Measurements from ENCODE around the gene SHROOM2. TPM values are rescaled to one million over a fixed set of nuclear protein-coding genes. Genes with fewer than 3 reads are reported as not detected.

The SHROOM2 gene
- total RNA-seq, 1 experiment from 2014 or later, result 5.3 TPM

DNA sequence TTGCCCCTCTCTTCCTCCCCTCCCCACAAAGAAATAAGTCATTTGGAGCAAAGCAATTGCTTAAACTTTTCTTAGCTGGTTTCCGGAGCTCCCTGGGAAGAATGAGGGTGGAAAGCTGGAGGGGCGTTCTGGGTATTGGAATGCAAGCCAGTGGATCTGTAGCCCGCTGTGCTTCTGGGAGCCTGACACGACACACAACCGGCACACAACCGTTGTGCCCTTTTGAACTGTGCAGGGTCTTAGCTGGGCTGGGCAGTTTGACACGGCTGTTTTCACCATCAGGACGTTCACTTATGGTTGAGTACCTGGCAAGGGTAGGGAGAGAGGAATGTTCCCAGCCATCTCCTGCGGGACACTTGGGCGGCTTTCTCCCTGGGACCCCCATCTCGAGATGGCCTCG is 38.3 kb downstream of the SHROOM2 start:
- intact Hi-C loops (cut with micrococcal nuclease), result no loop called here
- ATAC-seq (no peak), DNase-seq (ENCODE audit: low read depth, low spot score) (no peak)
- TF ChIP-seq ZNF274 (IDR thresholded peaks at IDR 0.05; ENCODE audit: low read depth, low read length) (no peak), POLR2A (IDR thresholded peaks at IDR 0.05; ENCODE audit: borderline replicate concordance, extremely low read depth, insufficient read depth, insufficient read length) (no peak), CBX3 (IDR thresholded peaks at IDR 0.05; ENCODE audit: low read depth) (no peak), SP1 (IDR thresholded peaks at IDR 0.05; ENCODE audit: low read depth) (no peak), SRF (IDR thresholded peaks at IDR 0.05; ENCODE audit: low read depth) (no peak), EGR1 (IDR thresholded peaks at IDR 0.05; ENCODE audit: low read depth) (no peak), EZH2phosphoT487 (IDR thresholded peaks at IDR 0.05; ENCODE audit: borderline replicate concordance) (no peak), EZH2 (IDR thresholded peaks at IDR 0.05) (no peak), ELF1 (IDR thresholded peaks at IDR 0.05; ENCODE audit: borderline replicate concordance, low read depth) (no peak)
- TF ChIP-seq, protein P1, sequence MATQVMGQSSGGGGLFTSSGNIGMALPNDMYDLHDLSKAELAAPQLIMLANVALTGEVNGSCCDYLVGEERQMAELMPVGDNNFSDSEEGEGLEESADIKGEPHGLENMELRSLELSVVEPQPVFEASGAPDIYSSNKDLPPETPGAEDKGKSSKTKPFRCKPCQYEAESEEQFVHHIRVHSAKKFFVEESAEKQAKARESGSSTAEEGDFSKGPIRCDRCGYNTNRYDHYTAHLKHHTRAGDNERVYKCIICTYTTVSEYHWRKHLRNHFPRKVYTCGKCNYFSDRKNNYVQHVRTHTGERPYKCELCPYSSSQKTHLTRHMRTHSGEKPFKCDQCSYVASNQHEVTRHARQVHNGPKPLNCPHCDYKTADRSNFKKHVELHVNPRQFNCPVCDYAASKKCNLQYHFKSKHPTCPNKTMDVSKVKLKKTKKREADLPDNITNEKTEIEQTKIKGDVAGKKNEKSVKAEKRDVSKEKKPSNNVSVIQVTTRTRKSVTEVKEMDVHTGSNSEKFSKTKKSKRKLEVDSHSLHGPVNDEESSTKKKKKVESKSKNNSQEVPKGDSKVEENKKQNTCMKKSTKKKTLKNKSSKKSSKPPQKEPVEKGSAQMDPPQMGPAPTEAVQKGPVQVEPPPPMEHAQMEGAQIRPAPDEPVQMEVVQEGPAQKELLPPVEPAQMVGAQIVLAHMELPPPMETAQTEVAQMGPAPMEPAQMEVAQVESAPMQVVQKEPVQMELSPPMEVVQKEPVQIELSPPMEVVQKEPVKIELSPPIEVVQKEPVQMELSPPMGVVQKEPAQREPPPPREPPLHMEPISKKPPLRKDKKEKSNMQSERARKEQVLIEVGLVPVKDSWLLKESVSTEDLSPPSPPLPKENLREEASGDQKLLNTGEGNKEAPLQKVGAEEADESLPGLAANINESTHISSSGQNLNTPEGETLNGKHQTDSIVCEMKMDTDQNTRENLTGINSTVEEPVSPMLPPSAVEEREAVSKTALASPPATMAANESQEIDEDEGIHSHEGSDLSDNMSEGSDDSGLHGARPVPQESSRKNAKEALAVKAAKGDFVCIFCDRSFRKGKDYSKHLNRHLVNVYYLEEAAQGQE (IDR thresholded peaks at IDR 0.05; ENCODE audit: low read depth), result no peak
- TF ChIP-seq, protein P2, sequence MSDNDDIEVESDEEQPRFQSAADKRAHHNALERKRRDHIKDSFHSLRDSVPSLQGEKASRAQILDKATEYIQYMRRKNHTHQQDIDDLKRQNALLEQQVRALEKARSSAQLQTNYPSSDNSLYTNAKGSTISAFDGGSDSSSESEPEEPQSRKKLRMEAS (IDR thresholded peaks at IDR 0.05), result no peak
- TF ChIP-seq, protein P3, sequence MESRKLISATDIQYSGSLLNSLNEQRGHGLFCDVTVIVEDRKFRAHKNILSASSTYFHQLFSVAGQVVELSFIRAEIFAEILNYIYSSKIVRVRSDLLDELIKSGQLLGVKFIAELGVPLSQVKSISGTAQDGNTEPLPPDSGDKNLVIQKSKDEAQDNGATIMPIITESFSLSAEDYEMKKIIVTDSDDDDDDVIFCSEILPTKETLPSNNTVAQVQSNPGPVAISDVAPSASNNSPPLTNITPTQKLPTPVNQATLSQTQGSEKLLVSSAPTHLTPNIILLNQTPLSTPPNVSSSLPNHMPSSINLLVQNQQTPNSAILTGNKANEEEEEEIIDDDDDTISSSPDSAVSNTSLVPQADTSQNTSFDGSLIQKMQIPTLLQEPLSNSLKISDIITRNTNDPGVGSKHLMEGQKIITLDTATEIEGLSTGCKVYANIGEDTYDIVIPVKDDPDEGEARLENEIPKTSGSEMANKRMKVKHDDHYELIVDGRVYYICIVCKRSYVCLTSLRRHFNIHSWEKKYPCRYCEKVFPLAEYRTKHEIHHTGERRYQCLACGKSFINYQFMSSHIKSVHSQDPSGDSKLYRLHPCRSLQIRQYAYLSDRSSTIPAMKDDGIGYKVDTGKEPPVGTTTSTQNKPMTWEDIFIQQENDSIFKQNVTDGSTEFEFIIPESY (IDR thresholded peaks at IDR 0.05; ENCODE audit: extremely low read depth, insufficient replicate concordance, low read length), result no peak
- TF ChIP-seq, protein P4, sequence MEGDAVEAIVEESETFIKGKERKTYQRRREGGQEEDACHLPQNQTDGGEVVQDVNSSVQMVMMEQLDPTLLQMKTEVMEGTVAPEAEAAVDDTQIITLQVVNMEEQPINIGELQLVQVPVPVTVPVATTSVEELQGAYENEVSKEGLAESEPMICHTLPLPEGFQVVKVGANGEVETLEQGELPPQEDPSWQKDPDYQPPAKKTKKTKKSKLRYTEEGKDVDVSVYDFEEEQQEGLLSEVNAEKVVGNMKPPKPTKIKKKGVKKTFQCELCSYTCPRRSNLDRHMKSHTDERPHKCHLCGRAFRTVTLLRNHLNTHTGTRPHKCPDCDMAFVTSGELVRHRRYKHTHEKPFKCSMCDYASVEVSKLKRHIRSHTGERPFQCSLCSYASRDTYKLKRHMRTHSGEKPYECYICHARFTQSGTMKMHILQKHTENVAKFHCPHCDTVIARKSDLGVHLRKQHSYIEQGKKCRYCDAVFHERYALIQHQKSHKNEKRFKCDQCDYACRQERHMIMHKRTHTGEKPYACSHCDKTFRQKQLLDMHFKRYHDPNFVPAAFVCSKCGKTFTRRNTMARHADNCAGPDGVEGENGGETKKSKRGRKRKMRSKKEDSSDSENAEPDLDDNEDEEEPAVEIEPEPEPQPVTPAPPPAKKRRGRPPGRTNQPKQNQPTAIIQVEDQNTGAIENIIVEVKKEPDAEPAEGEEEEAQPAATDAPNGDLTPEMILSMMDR (IDR thresholded peaks at IDR 0.05 in 2 of 3, conservative IDR thresholded peaks at IDR 0.05 in 1 of 3; ENCODE audit: borderline replicate concordance in 1 of 3, insufficient read depth in 1 of 3, low read depth in 2 of 3, low read length in 2 of 3), result no peak
- H3K4me2 ChIP-seq (ENCODE audit: low read length), result no peak overlapping the region
- ChIA-PET POLR2A (no interaction called here), RAD21 (ENCODE audit: low non-redundant PET in 1 of 2, low total read pairs in 2 of 2, uncharacterized antibody in 2 of 2, unreplicated experiment in 2 of 2) (no interaction called here), CTCF (no interaction called here)
- no peak overlapping the region for H3K27ac ChIP-seq (ENCODE audit: low read depth, low read length)
- H3K4me3 ChIP-seq (replicated peaks in 1 of 2; ENCODE audit: low read depth in 1 of 2, low read length in 2 of 2), result no peak overlapping the region
- H3K9ac ChIP-seq (ENCODE audit: low read length), result no peak overlapping the region
- H3K36me3 ChIP-seq (ENCODE audit: control insufficient read depth in 1 of 2, insufficient read depth in 2 of 2, low read length in 2 of 2), result no peaks in the 10 kb centered on the region
- BruUV-seq (replicated peaks), result no TSS peak
- no peaks in the 10 kb centered on the region for H3K79me2 ChIP-seq (ENCODE audit: insufficient read depth, low read length)
- H3K9me3 ChIP-seq (ENCODE audit: control insufficient read depth in 1 of 2, insufficient read depth in 1 of 2, low read depth in 1 of 2, low read length in 2 of 2), result no peaks in the 10 kb centered on the region
- H2AFZ ChIP-seq (ENCODE audit: low read depth, low read length, poor library complexity, severe bottlenecking), result no peak overlapping the region
- H3K27me3 ChIP-seq (ENCODE audit: insufficient read depth, low read length), result no peaks in the 10 kb centered on the region
- no peaks in the 10 kb centered on the region for H3K9me2 ChIP-seq (ENCODE audit: insufficient read depth)
- no peaks in the 10 kb centered on the region for H4K20me1 ChIP-seq (ENCODE audit: insufficient read depth)
- peaks cover 6 to 12% of the 10 kb centered on the region in 2 experiments; a peak in 3 of 4 replicates for H3K4me1 ChIP-seq (ENCODE audit: control insufficient read depth in 1 of 2, insufficient read depth in 2 of 2, low read length in 2 of 2)

All from HCT116 (cell line).